Keratinocyte (primary cell): ENCODE results near the gene CILP.

Source experiments
- CTCF ChIP-seq, 3 experiments: IDR thresholded peaks in 1 of 3; conservative IDR thresholded peaks in 1 of 3; optimal IDR thresholded peaks in 1 of 3; 2 replicates in 2 of 3; 3 replicates in 1 of 3; pipeline versions ENCODE3 to v1.5.1; 2011; ENCODE audit warnings: low read length in 3 of 3, mild to moderate bottlenecking in 3 of 3, moderate library complexity in 2 of 3, control low read depth in 1 of 3, inconsistent platforms in 1 of 3; ENCODE audit not compliant: insufficient read depth in 2 of 3; ENCODE audit errors: extremely low read depth in 1 of 3
- EZH2 ChIP-seq: IDR thresholded peaks from one replicate; pipeline ENCODE4 v1.6.1; 2012; ENCODE audit warnings: inconsistent platforms, mild to moderate bottlenecking, low read length, moderate library complexity

GRCh38 chr15:65156692-65157091, 54.6 kb downstream of the CILP start:
- no peak for TF ChIP-seq EZH2
- no peak for TF ChIP-seq CTCF (optimal IDR thresholded peaks at IDR 0.05 in 1 of 3, IDR thresholded peaks at IDR 0.05 in 1 of 3, conservative IDR thresholded peaks at IDR 0.05 in 1 of 3; ENCODE audit: extremely low read depth in 1 of 3, insufficient read depth in 2 of 3, low read length in 3 of 3)
